ENCODE data around the gene CDC42.

CDC42 gene

DNA sequence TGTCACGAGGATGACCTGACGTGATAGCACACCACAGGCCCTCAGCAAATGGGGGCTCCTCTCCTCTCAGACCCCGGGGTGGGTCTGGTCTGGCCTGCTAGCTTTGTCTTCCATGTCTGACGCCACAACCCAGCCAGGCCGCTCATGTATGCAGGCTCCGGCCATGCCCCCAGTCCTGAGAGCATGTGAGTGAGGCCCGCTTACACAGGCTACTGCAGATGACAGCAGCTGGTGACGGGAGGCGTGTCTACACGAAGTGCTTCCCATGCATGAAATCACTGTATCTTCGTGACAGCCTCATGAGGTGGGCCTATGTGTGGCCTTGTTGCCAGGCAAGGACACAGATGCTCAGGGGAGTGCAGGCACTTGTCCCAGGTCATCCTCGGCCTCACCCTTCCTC lies 74.0 kb downstream of the CDC42 start:
- no peaks in the 10 kb centered on the region for H3K36me3 ChIP-seq (ENCODE audit: insufficient read depth, low read length)
- no peaks in the 10 kb centered on the region for H3K9me3 ChIP-seq (ENCODE audit: insufficient read depth, low read length, severe bottlenecking)
- H3K4me3 ChIP-seq (ENCODE audit: low read depth in 1 of 2, low read length in 2 of 2), result no peak overlapping the region
- H2AFZ ChIP-seq (ENCODE audit: low read depth, low read length), result no peak overlapping the region
- TF ChIP-seq EZH2 (IDR thresholded peaks at IDR 0.05; ENCODE audit: borderline replicate concordance, low read depth, low read length, severe bottlenecking), result no peak
- TF ChIP-seq, protein P1, sequence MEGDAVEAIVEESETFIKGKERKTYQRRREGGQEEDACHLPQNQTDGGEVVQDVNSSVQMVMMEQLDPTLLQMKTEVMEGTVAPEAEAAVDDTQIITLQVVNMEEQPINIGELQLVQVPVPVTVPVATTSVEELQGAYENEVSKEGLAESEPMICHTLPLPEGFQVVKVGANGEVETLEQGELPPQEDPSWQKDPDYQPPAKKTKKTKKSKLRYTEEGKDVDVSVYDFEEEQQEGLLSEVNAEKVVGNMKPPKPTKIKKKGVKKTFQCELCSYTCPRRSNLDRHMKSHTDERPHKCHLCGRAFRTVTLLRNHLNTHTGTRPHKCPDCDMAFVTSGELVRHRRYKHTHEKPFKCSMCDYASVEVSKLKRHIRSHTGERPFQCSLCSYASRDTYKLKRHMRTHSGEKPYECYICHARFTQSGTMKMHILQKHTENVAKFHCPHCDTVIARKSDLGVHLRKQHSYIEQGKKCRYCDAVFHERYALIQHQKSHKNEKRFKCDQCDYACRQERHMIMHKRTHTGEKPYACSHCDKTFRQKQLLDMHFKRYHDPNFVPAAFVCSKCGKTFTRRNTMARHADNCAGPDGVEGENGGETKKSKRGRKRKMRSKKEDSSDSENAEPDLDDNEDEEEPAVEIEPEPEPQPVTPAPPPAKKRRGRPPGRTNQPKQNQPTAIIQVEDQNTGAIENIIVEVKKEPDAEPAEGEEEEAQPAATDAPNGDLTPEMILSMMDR (IDR thresholded peaks at IDR 0.05; ENCODE audit: borderline replicate concordance, extremely low read depth, low read length, poor library complexity, severe bottlenecking), result no peak
- H3K4me2 ChIP-seq (ENCODE audit: insufficient read depth, low read length), result no peak overlapping the region
- H3K79me2 ChIP-seq (ENCODE audit: insufficient read depth, low read length), result no peaks in the 10 kb centered on the region
- H4K20me1 ChIP-seq (ENCODE audit: insufficient read depth, low read length), result peaks cover 48% of the 10 kb centered on the region
- H3K27me3 ChIP-seq (ENCODE audit: insufficient read depth, low read length, poor library complexity), result no peaks in the 10 kb centered on the region
- ATAC-seq (ENCODE audit: insufficient read depth, low read depth) (no peak), DNase-seq (no peak)
- no peak overlapping the region for H3K9ac ChIP-seq (ENCODE audit: low read depth, low read length)
- H3K27ac ChIP-seq (ENCODE audit: low read length), result no peak overlapping the region
- H3K4me1 ChIP-seq (ENCODE audit: insufficient read depth, low read length), result no peaks in the 10 kb centered on the region

DNA sequence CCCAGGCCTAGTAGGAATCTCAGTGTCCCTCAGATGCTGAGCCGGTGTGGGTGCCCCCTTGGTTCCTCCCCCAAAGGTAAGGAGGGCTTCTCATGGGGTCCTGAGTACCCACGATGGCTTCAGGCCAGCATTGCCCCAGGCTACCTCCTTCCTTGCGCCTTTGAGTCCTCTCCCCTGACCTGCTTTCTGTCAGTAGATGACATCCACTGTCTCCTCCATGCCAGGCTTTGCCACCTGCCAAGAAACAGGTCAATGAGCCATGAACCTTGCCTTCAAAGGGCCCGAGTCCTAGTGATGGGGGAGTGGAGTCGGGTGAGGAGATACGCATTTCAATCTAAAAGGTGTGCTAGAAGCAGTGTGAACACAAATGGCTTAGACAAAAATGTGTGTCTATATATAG lies 74.7 kb downstream of the CDC42 start:
- no peak for ATAC-seq (ENCODE audit: insufficient read depth, low read depth)
- no peaks in the 10 kb centered on the region for H3K9me3 ChIP-seq (ENCODE audit: insufficient read depth, low read length, severe bottlenecking)
- TF ChIP-seq EZH2 (IDR thresholded peaks at IDR 0.05; ENCODE audit: borderline replicate concordance, low read depth, low read length, severe bottlenecking), result no peak
- TF ChIP-seq, protein P1 (IDR thresholded peaks at IDR 0.05; ENCODE audit: borderline replicate concordance, extremely low read depth, low read length, poor library complexity, severe bottlenecking), result no peak

DNA sequence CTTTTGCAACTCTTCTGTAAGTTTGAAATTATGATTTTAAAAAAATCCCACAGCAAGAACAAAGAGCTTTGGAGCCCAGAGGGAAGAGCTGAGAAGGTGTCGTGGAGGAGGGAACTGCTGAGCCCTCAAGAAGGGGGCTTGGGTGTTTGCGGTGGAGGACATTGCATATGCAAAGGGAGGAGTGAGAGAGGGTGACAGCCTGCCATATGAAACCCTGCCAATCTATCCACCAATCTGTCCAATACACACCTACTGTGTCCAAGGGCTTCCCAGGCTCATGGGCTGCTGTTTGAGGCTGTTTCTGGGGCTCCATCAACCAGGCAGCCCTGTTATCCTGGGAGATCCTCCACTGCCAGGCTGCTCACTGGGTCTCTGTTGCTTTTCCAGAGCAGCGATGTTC lies 75.2 kb downstream of the CDC42 start:
- no peaks in the 10 kb centered on the region for H3K9me3 ChIP-seq (ENCODE audit: insufficient read depth, low read length, severe bottlenecking)
- H3K4me1 ChIP-seq (ENCODE audit: insufficient read depth, low read length), result no peaks in the 10 kb centered on the region
- H3K36me3 ChIP-seq (ENCODE audit: insufficient read depth, low read length), result no peaks in the 10 kb centered on the region
- H4K20me1 ChIP-seq (ENCODE audit: insufficient read depth, low read length), result peaks cover 51% of the 10 kb centered on the region
- ATAC-seq (ENCODE audit: insufficient read depth, low read depth) (no peak), DNase-seq (no peak)
- H3K27me3 ChIP-seq (ENCODE audit: insufficient read depth, low read length, poor library complexity), result no peaks in the 10 kb centered on the region
- no peaks in the 10 kb centered on the region for H3K79me2 ChIP-seq (ENCODE audit: insufficient read depth, low read length)
- H3K4me2 ChIP-seq (ENCODE audit: insufficient read depth, low read length), result no peak overlapping the region
- H3K4me3 ChIP-seq (ENCODE audit: low read depth in 1 of 2, low read length in 2 of 2), result no peak overlapping the region
- TF ChIP-seq EZH2 (IDR thresholded peaks at IDR 0.05; ENCODE audit: borderline replicate concordance, low read depth, low read length, severe bottlenecking), result no peak
- TF ChIP-seq, protein P1 (IDR thresholded peaks at IDR 0.05; ENCODE audit: borderline replicate concordance, extremely low read depth, low read length, poor library complexity, severe bottlenecking), result no peak
- H3K27ac ChIP-seq (ENCODE audit: low read length), result no peak overlapping the region
- H3K9ac ChIP-seq (ENCODE audit: low read depth, low read length), result no peak overlapping the region
- no peak overlapping the region for H2AFZ ChIP-seq (ENCODE audit: low read depth, low read length)

More for the DNA sequence above, 74.7 kb downstream of the CDC42 start:
- no peak overlapping the region for H2AFZ ChIP-seq (ENCODE audit: low read depth, low read length)
- H4K20me1 ChIP-seq (ENCODE audit: insufficient read depth, low read length), result peaks cover 51% of the 10 kb centered on the region
- no peak overlapping the region for H3K27ac ChIP-seq (ENCODE audit: low read length)
- H3K4me3 ChIP-seq (ENCODE audit: low read depth in 1 of 2, low read length in 2 of 2), result no peak overlapping the region
- no peaks in the 10 kb centered on the region for H3K79me2 ChIP-seq (ENCODE audit: insufficient read depth, low read length)
- H3K4me2 ChIP-seq (ENCODE audit: insufficient read depth, low read length), result no peak overlapping the region
- DNase-seq, result no peak
- no peaks in the 10 kb centered on the region for H3K4me1 ChIP-seq (ENCODE audit: insufficient read depth, low read length)
- no peak overlapping the region for H3K9ac ChIP-seq (ENCODE audit: low read depth, low read length)
- no peaks in the 10 kb centered on the region for H3K36me3 ChIP-seq (ENCODE audit: insufficient read depth, low read length)
- H3K27me3 ChIP-seq (ENCODE audit: insufficient read depth, low read length, poor library complexity), result no peaks in the 10 kb centered on the region

DNA sequence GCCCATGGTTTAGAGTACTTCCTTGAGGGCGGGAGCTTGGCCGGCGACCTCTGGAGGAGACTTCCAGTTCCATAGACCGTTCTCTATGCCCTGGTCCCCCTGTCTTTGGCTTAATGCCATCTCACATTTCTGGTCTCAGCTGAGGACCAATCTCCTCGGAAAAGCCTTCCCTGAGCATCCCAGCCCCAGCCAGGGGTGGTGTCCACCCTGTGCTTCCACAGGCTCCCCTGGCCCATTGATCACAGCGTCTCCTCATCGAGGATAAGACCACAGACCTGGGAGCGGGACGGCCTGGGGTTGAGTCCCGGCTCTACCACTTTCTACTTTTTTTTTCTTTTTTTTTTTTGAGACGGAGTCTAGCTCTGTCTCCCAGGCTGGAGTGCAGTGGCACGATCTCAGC lies 75.9 kb downstream of the CDC42 start:
- Histone ChIP-seq H3K4me1 (ENCODE audit: insufficient read depth, low read length) (no peaks in the 10 kb centered on the region), H3K27ac (ENCODE audit: low read length) (no peak overlapping the region), H3K9ac (ENCODE audit: low read depth, low read length) (no peak overlapping the region), H3K9me3 (ENCODE audit: insufficient read depth, low read length, severe bottlenecking) (no peaks in the 10 kb centered on the region), H3K4me3 (ENCODE audit: low read depth in 1 of 2, low read length in 2 of 2) (no peak overlapping the region), H2AFZ (ENCODE audit: low read depth, low read length) (no peak overlapping the region), H3K79me2 (ENCODE audit: insufficient read depth, low read length) (no peaks in the 10 kb centered on the region), H3K36me3 (ENCODE audit: insufficient read depth, low read length) (no peaks in the 10 kb centered on the region), H3K4me2 (ENCODE audit: insufficient read depth, low read length) (no peak overlapping the region), H4K20me1 (ENCODE audit: insufficient read depth, low read length) (peaks cover 54% of the 10 kb centered on the region), H3K27me3 (ENCODE audit: insufficient read depth, low read length, poor library complexity) (no peaks in the 10 kb centered on the region)
- no peak for TF ChIP-seq EZH2 (IDR thresholded peaks at IDR 0.05; ENCODE audit: borderline replicate concordance, low read depth, low read length, severe bottlenecking)
- TF ChIP-seq, protein P1 (IDR thresholded peaks at IDR 0.05; ENCODE audit: borderline replicate concordance, extremely low read depth, low read length, poor library complexity, severe bottlenecking), result no peak
- DNase-seq (no peak), ATAC-seq (ENCODE audit: insufficient read depth, low read depth) (no peak)
